Thymus (tissue), 11 donors: ENCODE data around the gene LMOD1. TPM values are rescaled to one million over a fixed set of nuclear protein-coding genes. Genes with fewer than 3 reads are reported as not detected.

ENCODE experiments used
- DNase-seq, 9 donors: peaks; one replicate each; pipeline ENCODE4 v3.0.0-alpha.2; 2013; ENCODE audit warnings: low spot score in 9 of 9, low read depth in 6 of 9, missing footprints in 1 of 9
- H3K27ac ChIP-seq, 2 donors: one replicate each; pipeline ENCODE4 v1.5.1; 2013; ENCODE audit warnings: control low read depth in 1 of 2, low read depth in 1 of 2, low read length in 1 of 2, mild to moderate bottlenecking in 1 of 2, moderate library complexity in 1 of 2
- H3K27me3 ChIP-seq, 2 donors: one replicate each; pipeline ENCODE4 v1.5.1; 2013; ENCODE audit warnings: low read length in 1 of 2; ENCODE audit not compliant: control insufficient read depth in 2 of 2, insufficient read depth in 1 of 2
- H3K36me3 ChIP-seq, 2 donors: one replicate each; pipeline ENCODE4 v1.5.1; 2013; ENCODE audit warnings: low read length in 1 of 2, mild to moderate bottlenecking in 1 of 2, moderate library complexity in 1 of 2; ENCODE audit not compliant: control insufficient read depth in 2 of 2, insufficient read depth in 2 of 2
- H3K4me1 ChIP-seq, 2 donors: one replicate each; pipeline ENCODE4 v1.5.1; 2013; ENCODE audit warnings: low read length in 2 of 2; ENCODE audit not compliant: control insufficient read depth in 2 of 2, insufficient read depth in 2 of 2
- H3K4me3 ChIP-seq, 2 donors: one replicate each; pipeline ENCODE4 v1.5.1; 2013; ENCODE audit warnings: low read length in 2 of 2, control low read depth in 1 of 2, mild to moderate bottlenecking in 1 of 2
- H3K9me3 ChIP-seq, 2 donors: one replicate each; pipeline ENCODE4 v1.5.1; 2013; ENCODE audit warnings: low read length in 1 of 2, mild to moderate bottlenecking in 1 of 2; ENCODE audit not compliant: control insufficient read depth in 2 of 2, insufficient read depth in 1 of 2
- WGBS: extraction: QIAGEN DNeasy Blood & Tissue Kit; methylation state at CpG from one replicate; pipeline ENCODE4 v1.1.7; 2013; 5-methylcytosine and 5-hydroxymethylcytosine counted together
- polyA plus RNA-seq: library from polyadenylated mRNA; stranded (reverse); fragments of 200-250 nt; gene quantifications from one replicate; pipeline ENCODE4 v1.2.3, GENCODE V29; 2013
- total RNA-seq: library from RNA; stranded (reverse); fragments of 120-200 nt; gene quantifications from one replicate; pipeline ENCODE4 v1.2.4, GENCODE V29; 2013
- donor health status: healthy.

LMOD1 gene
- total and polyA plus RNA-seq, 2 donors, result 0.24 to 17.1 TPM

DNA sequence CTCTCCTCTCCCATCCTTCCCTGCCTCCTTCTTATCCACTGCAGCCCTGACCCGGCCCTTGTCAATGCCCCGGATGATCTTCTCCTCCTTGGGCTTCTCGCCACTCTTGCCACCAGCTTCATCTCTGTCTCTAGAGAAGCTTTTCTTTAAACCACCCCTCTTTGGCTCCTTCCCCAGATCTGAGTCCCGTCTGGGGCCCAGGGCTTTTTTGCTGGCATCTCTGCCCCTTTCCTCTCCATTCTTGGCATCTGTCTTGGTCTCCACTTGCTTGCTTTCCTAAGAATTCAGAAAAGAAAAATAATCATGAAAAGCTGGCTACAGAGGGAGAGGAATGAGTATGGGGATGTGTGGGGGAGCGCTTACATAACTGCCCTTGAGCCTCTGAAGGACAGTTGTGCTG is 45.9 kb downstream of the LMOD1 start:
- Histone ChIP-seq H3K4me3 (no peak overlapping the region), H3K27me3 (peaks cover 0 to 10% of the 10 kb centered on the region in 2 donors), H3K9me3 (no peaks in the 10 kb centered on the region), H3K4me1 (peaks cover 0 to 9% of the 10 kb centered on the region in 2 donors), H3K36me3 (no peaks in the 10 kb centered on the region), H3K27ac (no peak overlapping the region)
- DNase-seq, result no peak
- WGBS, result 90% methylated on average over 5 of the region's 5 CpGs

DNA sequence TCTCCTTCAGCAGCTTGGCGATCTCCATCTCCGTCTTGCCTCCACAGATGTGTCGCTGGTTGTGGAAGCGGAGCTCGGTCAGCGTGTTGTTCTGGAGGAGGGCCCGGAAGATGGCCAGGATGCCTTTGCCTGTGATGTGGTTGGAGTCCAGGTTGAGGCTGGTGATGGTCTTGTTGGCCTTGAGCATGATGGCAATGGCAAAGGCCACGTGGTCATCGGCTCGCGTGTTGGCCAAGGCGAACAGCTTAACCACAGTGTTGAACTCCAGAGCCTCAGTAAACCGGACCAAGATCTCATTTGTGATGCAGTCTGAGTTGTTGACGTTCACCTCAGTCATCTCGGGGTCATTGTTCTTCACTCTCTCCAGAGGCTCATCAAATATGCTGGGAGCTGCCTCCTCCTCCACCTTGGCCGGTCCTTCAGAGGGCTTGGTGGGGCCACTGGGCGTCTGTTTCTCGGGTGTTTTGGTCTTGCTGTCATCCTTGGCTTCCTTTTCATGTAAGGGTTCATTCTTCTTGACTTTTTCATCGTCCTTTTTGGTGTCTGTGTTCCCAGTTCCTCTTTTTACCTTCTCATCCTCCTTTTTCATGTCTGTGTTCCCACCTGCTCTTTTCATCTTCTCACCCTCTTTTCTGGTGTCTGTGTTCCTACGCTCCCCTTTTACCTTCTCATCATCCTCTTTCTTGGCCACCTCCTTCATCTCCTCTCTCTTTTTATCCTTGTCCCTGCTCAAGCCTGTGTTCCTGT is 46.5 kb downstream of the LMOD1 start:
- no peak for DNase-seq
- no peaks in the 10 kb centered on the region for H3K36me3 ChIP-seq
- peaks cover 0 to 10% of the 10 kb centered on the region in 2 donors for H3K27me3 ChIP-seq
- no peak overlapping the region for H3K4me3 ChIP-seq
- peaks cover 0 to 9% of the 10 kb centered on the region in 2 donors for H3K4me1 ChIP-seq
- H3K9me3 ChIP-seq, result no peaks in the 10 kb centered on the region
- WGBS, result 94% methylated on average over 20 of the region's 20 CpGs
- H3K27ac ChIP-seq, result no peak overlapping the region

DNA sequence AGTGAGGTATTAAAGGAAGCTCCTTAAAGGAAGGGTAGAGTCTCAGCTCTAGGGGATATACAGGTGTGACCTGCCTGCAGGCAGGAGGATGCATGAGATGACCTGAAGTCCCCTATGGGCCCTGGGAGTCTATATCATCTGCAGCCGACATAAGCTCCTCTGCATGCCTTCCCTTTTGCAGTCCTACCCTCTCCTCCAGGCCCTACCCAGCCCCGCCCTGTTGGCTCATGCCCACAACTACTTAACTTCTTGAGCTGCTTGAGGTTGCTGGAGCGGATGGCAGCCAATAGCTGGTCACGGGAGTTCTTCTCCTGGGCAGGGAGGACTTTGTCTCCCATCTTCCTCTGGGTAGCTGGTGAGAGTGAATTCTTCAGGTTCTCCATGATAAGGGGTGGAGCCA is 47.4 kb downstream of the LMOD1 start:
- H3K36me3 ChIP-seq, result no peaks in the 10 kb centered on the region
- peaks cover 0 to 9% of the 10 kb centered on the region in 2 donors for H3K4me1 ChIP-seq
- H3K9me3 ChIP-seq, result no peaks in the 10 kb centered on the region
- WGBS, result 83% methylated on average over 4 of the region's 4 CpGs
- no peak for DNase-seq
- peaks cover 0 to 8% of the 10 kb centered on the region in 2 donors for H3K27me3 ChIP-seq
- H3K4me3 ChIP-seq, result no peak overlapping the region
- H3K27ac ChIP-seq, result no peak overlapping the region

DNA sequence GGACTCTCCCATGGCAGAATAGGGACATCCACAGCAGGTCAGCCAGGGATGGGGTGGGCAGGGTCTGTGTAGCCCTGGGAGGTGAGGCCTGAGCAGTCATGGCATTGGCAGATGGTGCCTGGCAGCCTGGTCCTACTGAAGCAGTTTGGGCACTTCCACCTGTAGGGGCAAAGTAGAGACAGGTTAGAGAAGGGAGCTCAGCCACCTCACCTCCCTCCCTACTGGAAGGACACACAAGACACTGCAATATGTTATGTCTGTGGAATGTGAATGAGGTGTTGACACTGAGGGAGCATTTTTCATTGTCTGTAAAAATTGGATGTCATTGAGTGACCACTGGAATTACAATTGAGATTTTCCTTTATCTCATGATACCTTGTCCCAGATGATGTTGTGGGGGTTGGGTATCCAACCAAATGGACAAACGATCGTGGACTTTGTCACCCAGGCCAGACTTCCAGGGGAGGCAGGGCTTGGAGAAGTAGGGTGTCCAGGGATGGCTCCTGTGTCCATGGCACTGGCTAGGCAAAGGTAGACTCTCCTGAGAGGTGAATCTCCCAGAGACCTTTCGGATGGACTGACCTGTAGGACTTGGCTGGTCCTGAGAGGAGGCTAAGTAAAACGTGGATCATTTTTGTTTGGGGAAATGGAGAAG is 48.0 kb downstream of the LMOD1 start:
- no peaks in the 10 kb centered on the region for H3K9me3 ChIP-seq
- no peak overlapping the region for H3K27ac ChIP-seq
- 90% methylated on average over 4 of the region's 4 CpGs for WGBS
- H3K36me3 ChIP-seq, result no peaks in the 10 kb centered on the region
- DNase-seq, result no peak
- peaks cover 0 to 10% of the 10 kb centered on the region in 2 donors for H3K27me3 ChIP-seq
- peaks cover 0 to 9% of the 10 kb centered on the region in 2 donors for H3K4me1 ChIP-seq
- H3K4me3 ChIP-seq, result no peak overlapping the region

DNA sequence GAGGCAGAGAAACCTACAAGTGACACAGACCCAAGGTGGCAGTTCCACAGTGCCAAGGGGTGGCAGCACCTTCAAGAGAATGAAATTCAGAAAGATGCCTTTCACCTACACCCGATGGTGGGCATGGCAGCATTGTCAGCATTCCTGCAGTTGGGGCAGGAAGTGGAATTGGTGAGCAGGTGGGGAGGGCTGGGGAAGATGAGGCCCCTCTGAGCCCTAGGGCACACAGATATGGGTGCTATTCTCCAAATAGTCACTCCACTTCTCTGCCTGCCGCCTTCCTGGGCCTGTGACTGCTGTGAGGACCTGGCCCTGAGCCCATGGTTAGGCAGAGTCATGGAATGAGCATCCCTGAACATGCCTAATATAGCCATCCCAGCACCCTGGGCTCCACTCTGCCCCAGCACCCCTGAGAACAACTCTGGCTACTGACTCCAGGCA is 49.4 kb downstream of the LMOD1 start:
- no peak overlapping the region for H3K27ac ChIP-seq

DNA sequence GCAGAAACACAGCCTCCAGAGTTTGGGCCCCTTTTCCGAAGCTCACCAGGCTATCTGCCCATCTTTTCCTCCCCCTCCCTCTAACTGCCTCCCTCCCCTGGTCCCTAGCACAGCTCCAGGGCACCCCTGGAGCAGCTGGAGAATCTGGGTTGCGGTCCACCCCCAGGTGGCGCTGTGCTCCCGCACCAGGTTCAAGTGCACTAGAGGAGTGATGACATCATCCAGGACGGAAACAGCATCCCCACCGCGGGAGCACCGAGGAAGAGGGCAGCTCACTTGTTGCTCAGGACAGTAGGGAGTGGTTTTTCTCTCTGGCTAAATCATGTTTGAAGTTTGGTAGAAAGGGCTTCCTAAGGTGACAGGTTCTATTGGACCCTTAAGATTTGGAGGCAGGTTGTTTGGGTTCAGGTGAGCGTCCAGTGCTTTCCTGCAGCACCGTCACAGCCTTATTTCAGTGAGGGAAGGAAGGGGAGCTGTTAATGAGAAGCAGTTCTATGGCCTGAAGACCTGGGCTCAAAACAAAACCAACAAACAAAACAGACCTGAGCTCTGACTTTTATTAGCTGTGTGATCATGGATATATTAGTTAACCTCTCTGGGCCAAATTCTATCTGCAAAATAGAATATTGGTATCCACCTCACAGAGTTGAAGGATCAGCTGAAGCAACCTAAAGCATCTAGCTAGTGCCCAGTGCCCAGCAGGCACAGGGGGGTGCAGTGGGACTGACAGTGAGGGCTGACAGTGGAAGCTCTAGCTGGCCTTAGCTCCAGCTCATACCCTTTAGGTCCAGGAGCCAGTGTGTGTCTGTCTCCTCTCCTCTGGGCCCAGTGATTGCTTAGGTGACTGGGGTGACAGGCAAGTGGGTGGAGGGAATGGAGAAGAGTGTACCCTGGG is 50.2 kb downstream of the LMOD1 start:
- Histone ChIP-seq H3K4me1 (peaks cover 0 to 9% of the 10 kb centered on the region in 2 donors), H3K27me3 (peaks cover 0 to 21% of the 10 kb centered on the region in 2 donors), H3K27ac (no peak overlapping the region), H3K4me3 (no peak overlapping the region), H3K36me3 (no peaks in the 10 kb centered on the region), H3K9me3 (no peaks in the 10 kb centered on the region)
- DNase-seq, result peak; percentile 54 to 87 (median 71)
- WGBS, result 17% methylated on average over 10 of the region's 10 CpGs

More for the DNA sequence above, 49.4 kb downstream of the LMOD1 start:
- 68% methylated on average over 2 of the region's 2 CpGs for WGBS
- DNase-seq, result no peak
- H3K4me3 ChIP-seq, result no peak overlapping the region
- peaks cover 0 to 9% of the 10 kb centered on the region in 2 donors for H3K4me1 ChIP-seq
- H3K36me3 ChIP-seq, result no peaks in the 10 kb centered on the region
- peaks cover 0 to 13% of the 10 kb centered on the region in 2 donors for H3K27me3 ChIP-seq
- no peaks in the 10 kb centered on the region for H3K9me3 ChIP-seq

DNA sequence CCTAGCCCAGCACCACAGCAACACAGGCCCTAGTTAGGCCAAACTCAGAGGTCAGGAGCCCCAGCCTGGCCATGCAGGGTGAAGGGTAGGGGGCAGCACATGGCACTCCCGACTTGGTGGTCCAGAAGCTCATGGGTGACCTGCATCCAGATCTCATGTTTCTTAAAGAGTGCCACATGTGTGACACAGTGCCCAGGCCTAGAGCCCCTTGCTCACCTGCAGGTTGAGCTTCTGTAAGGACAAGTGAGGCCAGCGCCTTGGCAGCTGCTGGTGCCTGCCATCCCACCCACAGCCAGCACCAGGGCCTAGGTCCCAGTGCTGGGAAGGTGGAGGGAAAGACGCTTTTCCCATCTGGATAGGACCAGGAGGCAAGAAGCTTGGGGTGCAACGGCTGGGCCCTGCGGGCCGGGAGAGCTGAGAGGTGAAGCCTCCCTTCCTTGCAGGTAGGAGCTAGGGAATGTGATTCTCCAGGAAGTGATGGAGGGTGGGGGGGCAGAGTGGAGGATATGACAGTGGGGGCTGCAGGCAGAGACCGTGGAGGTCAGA is 51.2 kb downstream of the LMOD1 start:
- 95% methylated on average over 7 of the region's 7 CpGs for WGBS
- Histone ChIP-seq H3K4me3 (no peak overlapping the region), H3K27ac (no peak overlapping the region), H3K27me3 (peaks cover 5 to 27% of the 10 kb centered on the region in 2 donors), H3K9me3 (peaks cover 0 to 2% of the 10 kb centered on the region in 2 donors), H3K36me3 (no peaks in the 10 kb centered on the region), H3K4me1 (peaks cover 0 to 9% of the 10 kb centered on the region in 2 donors)
- DNase-seq, result no peak

DNA sequence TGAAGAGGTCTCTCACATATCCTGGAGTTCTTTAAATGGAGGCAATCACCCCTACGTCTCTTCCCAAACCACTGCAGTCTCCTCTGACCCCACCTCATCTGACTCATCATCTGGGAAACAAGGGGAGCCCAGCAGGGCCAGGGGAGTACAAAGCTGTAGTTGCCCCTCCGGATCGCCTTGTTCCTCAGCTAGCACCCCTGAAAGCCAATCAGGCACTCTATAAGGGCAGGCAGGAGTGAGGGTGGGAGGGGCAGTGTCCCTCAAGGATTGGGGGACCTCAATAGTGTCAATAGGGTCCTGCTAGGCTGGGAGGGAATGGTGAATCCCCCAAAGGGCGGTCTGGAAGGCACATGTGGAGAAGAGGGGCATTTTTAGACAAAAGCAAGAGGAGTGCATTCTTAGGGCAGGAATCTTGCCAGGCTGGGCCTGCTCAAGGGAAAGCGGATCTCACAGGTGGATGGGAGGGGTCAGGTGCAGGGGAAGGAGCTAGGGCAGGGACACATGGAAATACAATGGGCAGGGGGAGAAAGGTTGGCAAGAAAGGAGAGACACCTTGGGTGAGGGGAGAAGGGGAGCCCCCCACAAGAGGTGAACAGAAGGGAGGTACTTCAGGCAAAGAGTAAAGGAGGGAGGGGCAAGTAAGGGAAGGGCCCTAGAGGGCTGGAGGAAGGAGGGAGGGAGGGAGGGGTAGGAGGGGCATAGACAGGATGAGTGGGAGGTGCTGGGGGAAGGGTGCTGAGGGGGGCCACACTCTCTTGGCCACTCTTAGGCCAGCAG is 51.8 kb downstream of the LMOD1 start:
- H3K27me3 ChIP-seq, result peaks cover 10 to 32% of the 10 kb centered on the region in 2 donors
- H3K4me3 ChIP-seq, result no peak overlapping the region
- H3K9me3 ChIP-seq, result peaks cover 0 to 2% of the 10 kb centered on the region in 2 donors
- 94% methylated on average over 5 of the region's 5 CpGs for WGBS
- H3K36me3 ChIP-seq, result no peaks in the 10 kb centered on the region
- no peak for DNase-seq
- no peak overlapping the region for H3K27ac ChIP-seq
- H3K4me1 ChIP-seq, result peaks cover 0 to 9% of the 10 kb centered on the region in 2 donors
